GM21515 (cell line): ENCODE data around the gene PIGV.
A peak's percentile ranks its signal among the peaks of the same experiment; 100 is the strongest.
"Not testable (repeated sequence)": the region's sequence is repeated elsewhere in the genome, so short reads cannot be mapped to it uniquely, and the experiment has no call there.

Source experiments
- ATAC-seq: cut with Tn5 transposase; IDR thresholded peaks from one replicate; pipeline ENCODE4 v1.9.1; 2021; ENCODE audit not compliant: unreplicated experiment

The PIGV gene

GRCh38 chr1:26831546-26832248 lies 43.9 kb downstream of the PIGV start:
- no peak for ATAC-seq

- no peak for ATAC-seq
These were observed 44.7 kb downstream of the PIGV start for GRCh38 chr1:26832249-26832960.

GRCh38 chr1:26833432-26834405 lies 46.0 kb downstream of the PIGV start:
- ATAC-seq, result peak; percentile 82

GRCh38 chr1:26837665-26838064 lies 49.9 kb downstream of the PIGV start:
- ATAC-seq, result not testable (repeated sequence)

GRCh38 chr1:26838474-26839338 lies 51.0 kb downstream of the PIGV start:
- peak; percentile 83 for ATAC-seq

GRCh38 chr1:26839339-26839722 lies 51.6 kb downstream of the PIGV start:
- peak; percentile 11 for ATAC-seq

GRCh38 chr1:26839779-26840178 lies 52.0 kb downstream of the PIGV start:
- ATAC-seq, result no peak

GRCh38 chr1:26844424-26845196 lies 56.9 kb downstream of the PIGV start:
- no peak for ATAC-seq

GRCh38 chr1:26847826-26848225 lies 60.1 kb downstream of the PIGV start:
- not testable (repeated sequence) for ATAC-seq
